GM13976 (cell line): Measurements from ENCODE around the gene ADNP.
A peak's percentile ranks its signal among the peaks of the same experiment; 100 is the strongest.

ENCODE experiments used
- DNase-seq: peaks from one replicate; pipeline ENCODE4 v3.0.0; 2012; ENCODE audit warnings: low spot score
- CTCF ChIP-seq: IDR thresholded peaks from 2 replicates; pipeline ENCODE4 v1.5.1; 2012; ENCODE audit warnings: borderline replicate concordance, mild to moderate bottlenecking; ENCODE audit not compliant: insufficient read depth; ENCODE audit errors: extremely low read depth, missing control alignments, control extremely low read depth
- in situ Hi-C: fragments of 300-500 bp; cut with MboI; formaldehyde crosslinking; loops from one replicate; pipeline ENCODE4 v1.12.0; 2022; ENCODE audit warnings: low sequenced_read_pairs, mixed read lengths, inconsistent platforms; ENCODE audit not compliant: unreplicated experiment

The ADNP gene

DNA sequence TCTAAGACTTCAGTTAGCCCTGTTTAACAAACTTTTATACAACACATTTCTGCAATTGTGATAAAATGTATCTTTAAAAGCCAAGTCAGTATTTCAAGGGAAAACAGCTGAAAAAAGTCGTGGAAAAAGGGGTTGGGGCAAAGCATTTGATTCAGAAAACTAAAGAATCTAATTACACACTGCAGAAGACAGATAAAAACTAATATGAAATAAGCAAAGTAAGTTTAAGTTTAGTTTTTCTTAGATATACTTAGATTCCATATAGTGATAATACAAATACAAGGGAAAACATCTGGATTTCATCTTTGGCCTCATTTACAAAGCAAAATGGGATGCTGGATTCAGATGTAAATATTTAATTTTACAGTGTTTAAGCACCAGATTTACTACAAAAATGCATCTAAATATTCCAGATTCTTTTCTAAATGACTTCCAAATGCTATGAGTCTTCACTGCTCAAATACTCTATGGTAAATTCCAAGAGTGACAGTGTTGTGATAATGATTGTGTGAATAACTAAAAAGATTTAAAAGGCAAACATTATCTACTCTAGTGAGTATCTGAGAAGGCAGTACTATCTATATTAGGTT is 1.5 kb upstream of the ADNP start:
- in situ Hi-C loops: loop anchor here (10.0 kb wide), 1 partner anchor 118 kb away; no protein-coding TSS in a partner anchor
- TF ChIP-seq CTCF: no peak
- DNase-seq: no peak

- TF ChIP-seq CTCF: no peak
- DNase-seq: no peak
- in situ Hi-C loops: loop anchor here (10.0 kb wide), 1 partner anchor 117 kb away; no protein-coding TSS in a partner anchor
These were observed 814 bp upstream of the ADNP start for GRCh38 chr20:50932016-50932485.

DNA sequence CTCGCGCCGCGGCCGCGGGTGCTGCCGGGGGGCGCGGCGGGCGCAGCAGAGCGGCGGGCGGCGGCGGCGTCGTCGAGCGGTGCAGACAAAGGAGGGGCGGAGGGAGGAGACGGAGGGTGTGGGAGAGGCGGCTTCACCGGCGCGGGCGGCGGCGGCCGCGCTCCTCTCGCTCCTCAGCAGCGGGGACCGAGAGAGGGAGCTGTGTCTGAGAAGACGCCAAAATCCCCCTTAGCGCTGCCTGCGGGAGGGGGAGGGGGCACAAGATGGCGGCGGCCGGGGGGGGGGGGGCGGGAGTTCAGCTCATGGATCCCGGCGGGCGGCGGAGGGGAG is 296 bp downstream of the ADNP start:
- TF ChIP-seq CTCF: peak; percentile 17
- in situ Hi-C loops: loop anchor here (10.0 kb wide), 1 partner anchor 116 kb away; no protein-coding TSS in a partner anchor
- peak; percentile 75 for DNase-seq

DNA sequence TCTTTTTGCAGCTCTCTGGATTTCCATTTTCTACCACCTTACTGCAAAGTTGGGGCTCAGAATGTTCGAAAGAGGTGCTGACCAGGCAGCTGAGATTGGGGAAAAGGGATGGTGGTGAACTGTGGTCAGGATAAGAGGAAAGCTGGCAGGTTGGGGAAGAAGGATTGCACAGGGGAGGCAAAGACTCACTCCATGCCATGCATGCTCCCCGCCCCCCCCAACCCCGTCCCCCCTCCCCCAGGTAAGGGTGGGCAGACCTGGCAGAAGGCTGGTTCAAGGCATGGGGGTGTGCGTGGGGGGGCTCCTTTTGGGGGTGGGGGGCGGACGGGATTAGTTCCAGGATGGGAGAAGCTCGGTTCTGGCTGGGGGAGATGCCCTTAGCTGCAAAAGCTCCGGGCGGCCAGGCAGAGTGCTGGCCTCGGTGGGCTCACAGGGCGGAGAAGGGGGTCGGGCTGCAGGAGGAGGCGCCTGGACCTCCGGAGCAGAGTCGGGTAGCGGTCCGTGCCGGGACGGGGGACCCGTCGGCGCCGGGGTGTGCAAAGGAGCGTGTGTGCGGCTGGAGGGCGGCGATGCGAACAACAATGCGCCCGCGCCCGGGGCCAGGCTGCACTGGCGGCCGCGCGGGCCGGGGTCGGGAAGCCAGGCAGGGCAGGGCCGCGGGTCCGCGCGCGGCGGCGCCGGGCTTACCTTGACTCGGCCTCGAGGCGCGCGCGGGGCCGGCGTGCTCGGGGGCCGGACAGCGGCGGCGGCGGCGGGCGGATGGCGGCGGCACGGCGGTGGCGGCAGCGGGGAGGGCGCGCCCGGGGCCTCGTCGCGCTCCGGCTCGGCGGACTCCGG is 880 bp downstream of the ADNP start:
- TF ChIP-seq CTCF: no peak
- no peak for DNase-seq
- in situ Hi-C loops: loop anchor here (10.0 kb wide), 1 partner anchor 116 kb away; no protein-coding TSS in a partner anchor

DNA sequence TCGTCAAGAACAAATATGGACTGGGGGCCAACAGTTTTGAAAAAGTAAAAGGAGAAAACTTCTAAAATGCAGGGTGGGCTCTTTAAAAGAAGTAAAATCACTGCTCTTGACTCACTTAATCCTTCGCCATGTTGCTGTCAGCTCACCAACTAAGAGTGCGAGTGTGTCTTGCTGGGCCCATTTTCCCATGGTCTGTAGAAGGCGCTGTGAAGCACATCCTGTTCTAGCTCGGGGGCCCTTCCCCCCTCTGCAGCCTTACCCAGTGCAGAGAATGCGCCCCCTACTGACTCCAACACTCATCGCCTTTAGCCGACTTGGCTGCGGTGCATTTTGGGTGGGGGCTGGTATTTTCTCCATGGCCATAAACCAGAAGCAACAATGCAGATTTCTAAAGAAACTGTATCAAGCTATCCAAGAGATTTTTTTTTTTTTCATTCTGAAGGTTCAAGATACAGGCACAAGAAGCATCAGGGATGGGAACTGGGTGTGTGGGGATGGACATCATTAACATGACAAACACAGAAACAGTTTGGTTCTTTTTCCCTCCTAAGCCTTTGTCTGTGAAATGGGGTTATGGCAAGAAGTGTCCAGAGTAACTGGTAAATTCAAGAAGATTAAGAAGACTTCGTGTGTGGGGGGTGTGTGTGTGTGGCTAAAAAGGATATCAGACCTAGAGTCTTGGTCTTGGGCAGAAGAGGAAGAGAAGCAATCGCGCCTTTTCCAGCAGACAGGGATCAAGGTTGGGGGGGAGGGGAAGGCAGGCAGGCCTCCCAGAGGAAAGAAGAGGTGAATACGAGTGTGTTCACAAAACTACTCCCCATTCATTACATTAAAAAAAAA is 1.7 kb downstream of the ADNP start:
- peak; percentile 97 for TF ChIP-seq CTCF
- in situ Hi-C loops: loop anchor here (10.0 kb wide), 1 partner anchor 115 kb away; no protein-coding TSS in a partner anchor
- DNase-seq: peak; percentile 82

DNA sequence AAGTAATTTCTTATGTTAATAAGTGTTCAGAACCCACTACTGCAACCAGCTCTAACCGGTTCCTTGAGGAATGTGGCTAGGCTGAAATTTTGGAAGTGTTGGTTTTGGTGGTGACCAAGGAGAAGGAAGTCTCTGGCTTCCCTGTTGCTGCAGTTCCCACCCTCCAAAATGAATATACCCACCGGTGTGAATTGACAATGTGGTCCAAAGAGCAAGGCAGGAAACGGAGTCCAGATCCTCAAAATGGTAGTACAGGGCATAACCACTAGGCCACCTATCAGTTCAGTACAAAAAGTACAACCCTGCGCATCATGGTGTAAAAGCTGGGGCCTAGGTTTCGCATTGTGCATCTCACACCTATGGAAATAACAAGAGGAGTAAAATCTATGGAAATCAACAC is 2.8 kb downstream of the ADNP start:
- no peak for DNase-seq
- in situ Hi-C loops: no loop called here
- no peak for TF ChIP-seq CTCF
